ENCODE results near the gene FIS1.

Gene FIS1

DNA sequence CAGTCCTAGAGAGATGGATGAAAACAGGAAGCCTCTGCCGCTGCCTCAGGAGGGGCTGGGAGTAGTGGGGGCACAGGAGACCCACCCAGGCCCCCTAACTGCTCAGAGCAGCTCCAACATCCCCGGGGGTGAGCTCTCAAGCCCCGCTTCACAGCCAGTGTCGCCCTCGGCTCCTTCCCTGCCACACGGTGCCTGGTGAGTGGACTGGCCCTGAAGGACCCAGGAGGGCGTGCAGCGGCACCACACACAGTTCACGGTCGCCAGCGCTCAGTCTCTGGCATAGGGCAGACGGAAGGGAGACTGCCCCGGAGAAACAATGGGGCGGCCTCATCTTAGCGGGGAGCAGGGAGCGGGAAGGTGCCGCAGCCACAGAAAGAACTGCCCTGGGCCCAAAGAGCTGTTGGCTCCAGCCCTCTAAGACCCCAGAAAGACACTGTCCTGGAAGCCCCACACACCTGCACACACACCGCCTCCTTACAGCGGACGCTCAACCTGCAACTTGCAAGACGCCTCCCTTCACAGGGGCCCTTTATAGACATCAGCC is 8.5 kb downstream of the FIS1 start:
- no peak for DNase-seq (ENCODE audit: extremely low read depth, low read depth)
- TF ChIP-seq, protein P1, sequence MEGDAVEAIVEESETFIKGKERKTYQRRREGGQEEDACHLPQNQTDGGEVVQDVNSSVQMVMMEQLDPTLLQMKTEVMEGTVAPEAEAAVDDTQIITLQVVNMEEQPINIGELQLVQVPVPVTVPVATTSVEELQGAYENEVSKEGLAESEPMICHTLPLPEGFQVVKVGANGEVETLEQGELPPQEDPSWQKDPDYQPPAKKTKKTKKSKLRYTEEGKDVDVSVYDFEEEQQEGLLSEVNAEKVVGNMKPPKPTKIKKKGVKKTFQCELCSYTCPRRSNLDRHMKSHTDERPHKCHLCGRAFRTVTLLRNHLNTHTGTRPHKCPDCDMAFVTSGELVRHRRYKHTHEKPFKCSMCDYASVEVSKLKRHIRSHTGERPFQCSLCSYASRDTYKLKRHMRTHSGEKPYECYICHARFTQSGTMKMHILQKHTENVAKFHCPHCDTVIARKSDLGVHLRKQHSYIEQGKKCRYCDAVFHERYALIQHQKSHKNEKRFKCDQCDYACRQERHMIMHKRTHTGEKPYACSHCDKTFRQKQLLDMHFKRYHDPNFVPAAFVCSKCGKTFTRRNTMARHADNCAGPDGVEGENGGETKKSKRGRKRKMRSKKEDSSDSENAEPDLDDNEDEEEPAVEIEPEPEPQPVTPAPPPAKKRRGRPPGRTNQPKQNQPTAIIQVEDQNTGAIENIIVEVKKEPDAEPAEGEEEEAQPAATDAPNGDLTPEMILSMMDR (IDR thresholded peaks at IDR 0.05; ENCODE audit: low read depth, low read length, missing control alignments): no peak
- no peak overlapping the region for H3K4me3 ChIP-seq (replicated peaks; ENCODE audit: low read depth, low read length)

DNA sequence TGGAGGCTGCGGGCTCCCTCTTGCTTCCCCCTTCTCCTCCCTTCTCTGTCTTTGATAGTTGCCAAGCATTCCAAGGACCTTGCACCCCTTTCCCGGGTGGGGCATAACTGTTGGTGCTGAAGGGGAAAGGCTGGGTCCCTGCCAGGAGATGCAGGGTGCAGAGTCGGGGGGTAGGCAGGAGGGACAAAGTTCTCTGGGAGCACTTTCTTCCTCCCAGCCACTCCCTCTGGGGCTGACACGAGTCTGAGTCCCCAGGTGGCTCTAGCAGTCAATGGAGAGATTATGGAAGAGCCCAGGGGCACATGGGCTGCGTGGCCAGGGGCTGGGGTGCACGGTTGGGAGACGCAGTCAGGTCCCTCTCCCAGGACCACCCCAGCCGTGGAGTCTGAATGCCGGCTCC is 9.4 kb downstream of the FIS1 start:
- no peak for DNase-seq (ENCODE audit: extremely low read depth, low read depth)
- TF ChIP-seq, protein P1 (IDR thresholded peaks at IDR 0.05; ENCODE audit: low read depth, low read length, missing control alignments): no peak
- no peak overlapping the region for H3K4me3 ChIP-seq (replicated peaks; ENCODE audit: low read depth, low read length)

DNA sequence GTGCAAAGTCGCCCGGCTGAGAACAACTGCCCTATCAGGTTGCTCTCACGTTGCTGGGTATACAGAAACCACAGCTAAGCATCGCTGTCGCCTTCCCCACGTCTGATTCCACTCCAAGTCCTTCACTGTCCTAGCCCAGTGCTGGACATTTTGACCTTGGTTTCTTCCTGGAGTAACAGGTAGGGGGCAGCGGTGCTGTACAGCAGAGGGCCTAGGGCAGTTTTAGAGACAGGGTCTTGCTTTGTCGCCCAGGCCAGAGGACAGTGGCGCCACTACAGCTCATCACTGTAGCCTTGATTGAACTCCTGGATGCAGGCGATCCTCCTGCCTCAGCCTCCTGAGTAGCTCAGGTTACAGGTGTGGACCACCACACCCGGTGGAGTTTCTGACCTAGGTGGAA is 9.8 kb downstream of the FIS1 start:
- TF ChIP-seq, protein P1 (IDR thresholded peaks at IDR 0.05; ENCODE audit: low read depth, low read length, missing control alignments): peak; percentile 40
- no peak for DNase-seq (ENCODE audit: extremely low read depth, low read depth)
- no peak overlapping the region for H3K4me3 ChIP-seq (replicated peaks; ENCODE audit: low read depth, low read length)

DNA sequence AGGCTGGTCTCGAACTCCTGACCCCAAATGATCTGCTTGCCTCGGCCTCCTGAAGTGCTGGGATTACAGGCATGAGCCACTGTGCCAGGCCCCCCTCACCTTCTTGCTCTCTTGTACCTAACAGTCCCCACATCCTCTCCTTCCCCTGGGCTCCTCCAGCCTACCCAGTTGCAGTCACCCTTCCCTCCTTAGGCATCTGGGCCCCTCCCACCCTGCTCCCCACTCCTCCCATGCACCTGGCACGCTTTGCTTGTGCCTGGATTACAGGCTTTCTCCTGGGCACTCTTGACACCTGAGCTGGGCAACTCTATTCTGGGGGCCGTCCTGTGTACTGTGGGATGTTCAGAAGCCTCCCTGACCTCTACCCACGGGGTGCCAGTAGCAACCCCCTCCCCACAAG is 10.2 kb downstream of the FIS1 start:
- TF ChIP-seq, protein P1 (IDR thresholded peaks at IDR 0.05; ENCODE audit: low read depth, low read length, missing control alignments): no peak
- H3K4me3 ChIP-seq (replicated peaks; ENCODE audit: low read depth, low read length): no peak overlapping the region
- no peak for DNase-seq (ENCODE audit: extremely low read depth, low read depth)

DNA sequence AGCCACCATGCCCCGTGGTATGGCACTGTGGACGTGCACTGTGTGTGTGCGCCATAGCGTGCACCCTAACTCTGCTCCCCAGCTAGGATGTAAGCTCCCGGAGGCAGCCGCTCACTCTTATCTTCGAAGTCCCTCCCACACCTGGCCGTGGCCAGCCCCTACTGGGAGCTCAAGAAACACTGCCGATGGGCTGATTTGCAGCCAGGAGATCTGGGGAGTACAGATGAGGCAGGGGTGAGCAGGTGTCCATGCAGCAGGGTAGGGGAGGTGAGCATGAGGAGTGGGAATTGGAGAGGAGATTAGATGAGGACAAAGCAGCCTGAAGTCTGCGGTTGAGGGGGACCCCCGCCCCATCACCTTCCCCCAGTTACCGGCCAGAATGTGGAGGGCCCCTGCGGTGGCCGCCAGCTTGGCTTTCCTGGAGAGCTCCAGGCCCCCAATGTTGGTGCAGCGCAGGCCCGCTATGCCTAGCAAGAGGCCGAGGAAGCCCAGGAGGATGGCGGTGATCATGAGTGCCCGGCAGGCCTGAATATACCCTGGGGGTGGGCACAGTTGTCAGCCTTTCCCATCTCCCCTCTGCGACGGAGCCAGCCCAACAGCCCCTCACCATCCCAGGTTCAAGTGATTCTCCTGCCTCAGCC is 10.9 kb downstream of the FIS1 start:
- TF ChIP-seq, protein P1 (IDR thresholded peaks at IDR 0.05; ENCODE audit: low read depth, low read length, missing control alignments): no peak
- DNase-seq (ENCODE audit: extremely low read depth, low read depth): no peak

DNA sequence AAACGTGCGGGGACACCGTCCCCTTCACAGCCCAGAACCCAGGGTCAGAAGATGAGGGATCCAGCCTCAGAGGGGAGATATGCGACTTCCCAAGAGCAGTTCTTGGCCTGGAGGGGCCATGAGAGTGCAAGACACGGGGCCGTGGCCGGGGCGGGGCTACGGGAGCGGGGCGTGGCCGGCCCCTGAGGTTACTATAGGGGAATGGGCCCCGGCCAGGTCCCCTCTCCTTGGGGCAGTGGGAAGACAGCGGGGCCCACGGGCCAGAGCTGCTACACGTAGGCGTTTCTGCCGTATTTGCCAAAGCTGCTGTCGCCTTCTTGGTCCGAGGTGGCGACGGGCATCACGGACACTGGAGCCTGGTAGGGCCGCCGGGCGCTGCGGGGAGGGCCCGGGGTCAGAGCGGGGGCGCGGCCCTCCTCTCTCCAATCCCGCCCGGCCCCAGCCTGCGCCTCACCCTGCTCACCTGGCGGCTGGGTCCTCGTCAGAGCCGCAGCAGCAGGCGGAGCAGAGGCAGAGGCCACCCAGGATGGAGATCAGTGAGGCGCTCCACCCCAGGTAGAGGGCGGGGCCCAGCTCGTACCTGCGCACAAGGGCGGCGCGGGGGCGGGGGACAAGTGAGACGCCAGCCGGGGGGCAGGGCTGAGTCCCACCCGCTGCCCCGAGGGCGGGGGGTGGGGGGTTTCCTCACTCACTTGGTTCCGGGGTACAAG is 12.6 kb downstream of the FIS1 start:
- no peak overlapping the region for H3K4me3 ChIP-seq (replicated peaks; ENCODE audit: low read depth, low read length)
- no peak for DNase-seq (ENCODE audit: extremely low read depth, low read depth)

More for the DNA sequence above, 10.9 kb downstream of the FIS1 start:
- no peak overlapping the region for H3K4me3 ChIP-seq (replicated peaks; ENCODE audit: low read depth, low read length)

More for the DNA sequence above, 12.6 kb downstream of the FIS1 start:
- TF ChIP-seq, protein P1 (IDR thresholded peaks at IDR 0.05; ENCODE audit: low read depth, low read length, missing control alignments): no peak

Measured in HFF-Myc (cell line).